ENCODE measurements around the gene UAP1L1. TPM values are rescaled to one million over a fixed set of nuclear protein-coding genes. Genes with fewer than 3 reads are reported as not detected.
"Not testable (repeated sequence)": the region's sequence is repeated elsewhere in the genome, so short reads cannot be mapped to it uniquely, and the experiment has no call there.

The UAP1L1 gene
- 10 to 100 TPM in 1 of 2 donors, 1 to 10 TPM in 1; 7.5 to 28.2 TPM for total RNA-seq

DNA sequence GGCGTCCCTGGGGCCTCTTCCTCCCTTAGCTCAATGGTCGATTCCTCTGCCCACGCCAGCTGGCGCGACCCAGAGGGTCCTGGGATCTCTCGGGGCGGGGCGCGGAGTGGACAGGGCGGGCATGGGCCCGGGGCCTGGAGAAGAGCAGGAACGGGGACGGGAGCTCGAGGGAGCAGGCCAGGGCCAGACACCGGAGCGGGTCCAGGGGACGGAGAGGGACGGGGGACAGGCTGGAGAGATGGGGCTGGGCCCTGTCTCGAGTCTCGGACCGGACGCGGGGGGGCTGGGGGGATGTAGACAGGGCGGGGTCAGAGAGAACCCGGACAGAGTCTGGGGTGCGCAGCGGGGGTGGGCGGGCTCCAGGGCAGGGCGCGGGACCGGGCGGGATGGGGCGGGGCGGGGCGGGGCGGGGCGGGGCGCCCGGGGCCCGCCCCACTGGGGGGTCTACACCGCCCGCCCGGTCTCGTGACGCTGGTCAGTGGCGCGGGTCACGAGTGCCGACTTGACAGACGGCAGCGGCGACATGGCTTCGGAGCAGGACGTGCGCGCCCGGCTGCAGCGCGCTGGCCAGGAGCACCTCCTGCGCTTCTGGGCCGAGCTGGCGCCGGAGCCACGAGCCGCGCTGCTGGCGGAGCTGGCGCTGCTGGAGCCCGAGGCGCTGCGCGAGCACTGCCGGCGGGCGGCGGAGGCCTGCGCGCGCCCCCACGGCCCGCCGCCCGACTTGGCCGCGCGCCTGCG lies at the start of gene UAP1L1:
Gene UAP1L1, plus strand, starts transcription at position 508 of the 738 bp plus-strand sequence. Its CDS starts 16 bp downstream, at position 524.
- Mint-ChIP-seq H3K36me3 (no peaks in the 10 kb centered on the region), H3K27ac (no peak within 1 kb of the TSS), H3K9me3 (no peaks in the 10 kb centered on the region)
- peak; percentile 80 to 85 for ATAC-seq
- DNase-seq (ENCODE audit: low spot score in 2 of 2) = peak in 1 of 2 donors; percentile 60

DNA sequence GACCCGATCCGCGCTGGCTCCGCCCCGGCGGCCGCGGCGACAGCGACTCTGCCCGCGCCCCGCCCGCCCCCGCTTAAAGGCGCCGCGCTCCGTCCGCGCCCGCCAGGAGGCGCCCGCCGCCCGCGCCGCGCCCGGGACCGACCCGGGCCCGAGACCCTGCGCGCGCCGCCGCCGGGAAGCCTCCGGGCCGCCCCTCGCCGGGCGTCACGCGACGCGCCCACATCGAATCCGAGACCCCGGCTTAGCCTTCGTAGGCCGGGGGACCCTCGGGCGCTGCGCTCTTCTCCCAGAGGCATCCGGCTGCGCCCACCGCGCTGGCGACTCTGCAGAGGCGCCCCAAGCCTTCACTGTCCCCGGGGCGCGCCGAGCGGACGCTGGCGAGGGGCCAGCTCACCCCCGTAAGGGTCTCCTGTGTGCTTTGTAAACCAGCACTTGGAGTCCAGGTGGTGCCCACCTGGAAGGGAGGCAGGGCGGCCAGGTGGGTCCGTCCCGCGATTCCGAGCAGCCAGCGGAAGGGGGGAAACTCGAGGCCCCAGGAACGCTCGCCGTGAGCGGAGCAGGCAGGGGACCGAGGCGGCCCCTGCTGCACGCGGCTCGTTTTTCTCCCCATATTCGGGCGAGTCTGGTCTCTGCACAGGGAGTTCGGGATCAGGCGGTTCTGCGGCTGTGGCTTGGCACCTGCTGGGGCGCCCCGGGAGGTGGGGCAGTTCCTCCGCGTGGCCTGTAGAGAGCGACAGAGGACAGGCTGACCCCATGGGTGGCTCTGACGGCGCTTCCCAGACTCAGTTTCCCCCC lies 48.9 kb upstream of the UAP1L1 start:
- H3K36me3 Mint-ChIP-seq = no peaks in the 10 kb centered on the region
- DNase-seq (ENCODE audit: low spot score in 2 of 2) (peak; percentile 74 to 78), ATAC-seq (peak; percentile 49 to 76)
- H3K9me3 Mint-ChIP-seq = no peaks in the 10 kb centered on the region
- H3K27ac Mint-ChIP-seq = no peak overlapping the region

- Mint-ChIP-seq H3K9me3 (no peaks in the 10 kb centered on the region), H3K27ac (peak overlapping the region in 1 of 2 donors; percentile 40), H3K36me3 (no peaks in the 10 kb centered on the region)
- DNase-seq (ENCODE audit: low spot score in 2 of 2) = peak; percentile 81 to 91
- peak; percentile 58 to 65 for ATAC-seq
Observed at GRCh38 chr9:137029058-137029936, 48.0 kb upstream of the UAP1L1 start.

GRCh38 chr9:137030006-137030405 lies 47.3 kb upstream of the UAP1L1 start:
- DNase-seq (ENCODE audit: low spot score in 2 of 2) (no peak), ATAC-seq (no peak)
- H3K27ac Mint-ChIP-seq = peak overlapping the region; percentile 22 to 68
- H3K36me3 Mint-ChIP-seq = no peaks in the 10 kb centered on the region
- no peaks in the 10 kb centered on the region for H3K9me3 Mint-ChIP-seq

GRCh38 chr9:137030538-137031527 lies 46.5 kb upstream of the UAP1L1 start:
- peak in 1 of 2 donors; percentile 83 for DNase-seq (ENCODE audit: low spot score in 2 of 2)
- peak overlapping the region; percentile 22 to 68 for H3K27ac Mint-ChIP-seq
- no peaks in the 10 kb centered on the region for H3K36me3 Mint-ChIP-seq
- ATAC-seq = peak in 1 of 2 donors; percentile 21
- no peaks in the 10 kb centered on the region for H3K9me3 Mint-ChIP-seq

- no peaks in the 10 kb centered on the region for H3K36me3 Mint-ChIP-seq
- peak within 1 kb of the TSS in 1 of 2 donors; percentile 68 for H3K27ac Mint-ChIP-seq
- no peak for DNase-seq (ENCODE audit: low spot score in 2 of 2)
- ATAC-seq = peak in 1 of 2 donors; percentile 6
- no peaks in the 10 kb centered on the region for H3K9me3 Mint-ChIP-seq
Observed at GRCh38 chr9:137031904-137032640, 45.2 kb upstream of the UAP1L1 start, which contains the start of gene FUT7. Gene FUT7, minus strand, starts transcription at chr9:137032088. Its CDS starts 97 bp downstream, at chr9:137031991.

GRCh38 chr9:137032858-137033257 lies 44.5 kb upstream of the UAP1L1 start:
- Mint-ChIP-seq H3K9me3 (no peaks in the 10 kb centered on the region), H3K27ac (no peak overlapping the region), H3K36me3 (no peaks in the 10 kb centered on the region)
- DNase-seq (ENCODE audit: low spot score in 2 of 2) (no peak), ATAC-seq (no peak)

DNA sequence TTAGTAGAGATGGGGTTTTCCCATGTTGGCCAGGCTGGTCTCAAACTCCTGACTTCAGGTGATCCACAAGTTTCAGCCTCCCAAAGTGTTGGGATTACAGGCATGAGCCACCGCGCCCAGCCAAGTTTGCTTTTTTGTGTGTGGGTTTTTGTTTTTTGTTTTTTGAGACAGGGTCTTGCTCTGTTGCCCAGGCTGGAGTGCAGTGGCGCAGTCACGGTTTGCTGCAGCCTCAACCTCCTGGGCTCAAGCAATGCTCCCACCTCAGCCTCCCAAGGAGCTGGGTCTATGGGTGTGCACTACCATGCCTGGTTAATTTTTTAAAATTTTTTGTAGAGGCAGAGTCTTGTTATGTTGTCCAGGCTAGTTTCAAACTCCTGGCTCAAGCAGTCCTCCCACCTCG lies 43.8 kb upstream of the UAP1L1 start:
- not testable (repeated sequence) for ATAC-seq; H3K27ac Mint-ChIP-seq; DNase-seq (ENCODE audit: low spot score in 2 of 2); H3K36me3 Mint-ChIP-seq; H3K9me3 Mint-ChIP-seq

DNA sequence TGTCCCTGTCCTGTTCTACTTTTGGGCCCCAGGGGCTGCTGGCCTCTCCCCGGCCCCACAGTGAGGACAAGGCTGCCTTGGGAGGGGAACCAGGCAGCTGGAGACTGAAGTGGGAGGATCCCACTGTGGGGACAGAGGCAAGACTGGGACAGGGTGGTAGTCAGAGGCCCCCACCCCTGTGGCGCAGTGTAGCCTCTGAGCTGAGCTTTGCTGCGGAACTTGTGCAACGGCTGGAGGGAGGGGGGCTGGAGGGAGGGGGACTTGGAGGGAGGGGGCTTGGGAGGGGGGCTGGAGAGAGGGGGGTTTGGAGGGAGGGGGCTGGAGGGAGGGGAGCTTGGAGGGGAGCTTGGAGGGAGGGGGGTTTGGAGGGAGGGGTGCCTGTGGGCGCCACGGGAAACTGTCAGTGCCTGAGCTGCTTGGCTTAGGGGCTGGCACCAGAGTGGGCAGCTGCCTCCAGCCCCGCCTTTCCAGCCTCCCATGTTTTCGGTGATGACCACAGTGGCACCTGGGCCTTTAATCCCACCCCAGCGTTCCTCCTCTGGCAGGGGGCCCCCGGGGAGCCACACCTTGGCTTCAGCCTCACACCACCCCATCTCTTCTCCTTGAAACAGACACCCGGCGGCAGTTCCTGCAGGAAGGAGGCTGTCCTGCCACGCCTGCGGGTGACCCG lies 43.1 kb upstream of the UAP1L1 start:
- Mint-ChIP-seq H3K9me3 (no peaks in the 10 kb centered on the region), H3K36me3 (no peaks in the 10 kb centered on the region), H3K27ac (peak overlapping the region; percentile 22 to 60)
- ATAC-seq = no peak
- DNase-seq (ENCODE audit: low spot score in 2 of 2) = no peak

- DNase-seq (ENCODE audit: low spot score in 2 of 2) = peak; percentile 87
- Mint-ChIP-seq H3K27ac (peak overlapping the region; percentile 22 to 60), H3K36me3 (no peaks in the 10 kb centered on the region), H3K9me3 (no peaks in the 10 kb centered on the region)
- peak; percentile 84 to 88 for ATAC-seq
Observed at GRCh38 chr9:137034709-137035506, 42.4 kb upstream of the UAP1L1 start.

DNA sequence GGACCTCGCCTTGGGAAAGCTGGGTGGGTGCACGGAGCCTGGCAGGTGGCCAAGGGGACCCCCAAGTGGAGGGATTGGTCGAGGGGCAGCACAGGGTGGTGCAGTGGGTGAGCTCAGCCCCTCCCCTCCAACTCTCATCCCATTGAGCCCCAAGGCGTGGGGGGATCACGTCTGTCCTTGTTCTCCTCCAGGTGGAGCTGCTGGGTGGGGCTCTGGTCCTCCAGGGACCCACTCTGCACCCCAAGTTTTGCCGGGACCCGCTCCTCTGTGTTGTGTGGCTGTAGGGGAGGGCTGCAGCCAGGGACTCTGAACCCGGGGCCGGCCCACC lies 41.8 kb upstream of the UAP1L1 start:
- H3K36me3 Mint-ChIP-seq = no peaks in the 10 kb centered on the region
- H3K9me3 Mint-ChIP-seq = no peaks in the 10 kb centered on the region
- DNase-seq (ENCODE audit: low spot score in 2 of 2) (no peak), ATAC-seq (peak in 1 of 2 donors; percentile 8)
- peak overlapping the region in 1 of 2 donors; percentile 60 for H3K27ac Mint-ChIP-seq

DNA sequence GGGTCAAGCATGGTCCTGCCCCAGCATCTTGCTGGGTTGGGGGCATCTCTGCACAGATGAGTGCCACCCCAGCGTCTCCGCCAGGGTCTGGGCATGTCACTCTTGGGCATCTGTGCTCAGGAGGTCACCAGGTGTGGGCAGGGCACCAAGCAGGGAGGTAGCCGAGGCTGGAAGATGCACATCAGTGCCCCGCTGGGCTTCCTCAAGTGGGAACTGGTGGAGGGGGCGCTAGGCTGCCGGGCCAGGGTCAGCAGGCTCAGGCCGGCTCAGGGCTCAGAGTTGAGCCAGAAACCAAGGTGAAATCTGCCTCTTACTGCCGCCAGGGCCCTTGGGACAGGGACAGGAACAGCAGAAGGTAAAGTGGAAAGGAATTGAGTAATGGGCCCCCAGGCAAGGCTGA lies 41.4 kb upstream of the UAP1L1 start:
- no peaks in the 10 kb centered on the region for H3K36me3 Mint-ChIP-seq
- DNase-seq (ENCODE audit: low spot score in 2 of 2) (no peak), ATAC-seq (no peak)
- H3K27ac Mint-ChIP-seq = peak overlapping the region in 1 of 2 donors; percentile 60
- H3K9me3 Mint-ChIP-seq = no peaks in the 10 kb centered on the region

GRCh38 chr9:137037035-137037434 lies 40.3 kb upstream of the UAP1L1 start:
- DNase-seq (ENCODE audit: low spot score in 2 of 2) = no peak
- Mint-ChIP-seq H3K36me3 (no peaks in the 10 kb centered on the region), H3K9me3 (no peaks in the 10 kb centered on the region), H3K27ac (no peak overlapping the region)
- no peak for ATAC-seq

GRCh38 chr9:137037483-137037882 lies 39.8 kb upstream of the UAP1L1 start:
- DNase-seq (ENCODE audit: low spot score in 2 of 2) (no peak), ATAC-seq (no peak)
- Mint-ChIP-seq H3K27ac (no peak overlapping the region), H3K36me3 (no peaks in the 10 kb centered on the region), H3K9me3 (no peaks in the 10 kb centered on the region)

Data from activated naive CD4-positive, alpha-beta T cell treated with anti-CD3 and anti-CD28 coated beads, Interleukin-2, amount 50 U/mL, for 72 hours (primary cell).